ENCODE data around the gene ENHO. TPM values are rescaled to one million over a fixed set of nuclear protein-coding genes. Genes with fewer than 3 reads are reported as not detected.

ENHO gene
- total RNA-seq, 2 experiments from 2014 or later = not detected

GRCh38 chr9:34556949-34557348 lies 34.2 kb upstream of the ENHO start:
- TF ChIP-seq, protein P1, sequence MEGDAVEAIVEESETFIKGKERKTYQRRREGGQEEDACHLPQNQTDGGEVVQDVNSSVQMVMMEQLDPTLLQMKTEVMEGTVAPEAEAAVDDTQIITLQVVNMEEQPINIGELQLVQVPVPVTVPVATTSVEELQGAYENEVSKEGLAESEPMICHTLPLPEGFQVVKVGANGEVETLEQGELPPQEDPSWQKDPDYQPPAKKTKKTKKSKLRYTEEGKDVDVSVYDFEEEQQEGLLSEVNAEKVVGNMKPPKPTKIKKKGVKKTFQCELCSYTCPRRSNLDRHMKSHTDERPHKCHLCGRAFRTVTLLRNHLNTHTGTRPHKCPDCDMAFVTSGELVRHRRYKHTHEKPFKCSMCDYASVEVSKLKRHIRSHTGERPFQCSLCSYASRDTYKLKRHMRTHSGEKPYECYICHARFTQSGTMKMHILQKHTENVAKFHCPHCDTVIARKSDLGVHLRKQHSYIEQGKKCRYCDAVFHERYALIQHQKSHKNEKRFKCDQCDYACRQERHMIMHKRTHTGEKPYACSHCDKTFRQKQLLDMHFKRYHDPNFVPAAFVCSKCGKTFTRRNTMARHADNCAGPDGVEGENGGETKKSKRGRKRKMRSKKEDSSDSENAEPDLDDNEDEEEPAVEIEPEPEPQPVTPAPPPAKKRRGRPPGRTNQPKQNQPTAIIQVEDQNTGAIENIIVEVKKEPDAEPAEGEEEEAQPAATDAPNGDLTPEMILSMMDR (IDR thresholded peaks at IDR 0.05) = no peak
- ATAC-seq = no peak
- Mint-ChIP-seq H3K4me1 (ENCODE audit: low read depth) (no peaks in the 10 kb centered on the region), H3K27ac (no peak overlapping the region), H3K36me3 (ENCODE audit: low read depth) (no peaks in the 10 kb centered on the region), H3K9me3 (no peaks in the 10 kb centered on the region), H3K27me3 (peaks cover 21% of the 10 kb centered on the region), H3K4me3 (no peak overlapping the region)
- ChIA-PET CTCF (no interaction called here), POLR2A (no interaction called here)
- intact Hi-C loops (cut with micrococcal nuclease) = no loop called here
- no peak for DNase-seq

DNA sequence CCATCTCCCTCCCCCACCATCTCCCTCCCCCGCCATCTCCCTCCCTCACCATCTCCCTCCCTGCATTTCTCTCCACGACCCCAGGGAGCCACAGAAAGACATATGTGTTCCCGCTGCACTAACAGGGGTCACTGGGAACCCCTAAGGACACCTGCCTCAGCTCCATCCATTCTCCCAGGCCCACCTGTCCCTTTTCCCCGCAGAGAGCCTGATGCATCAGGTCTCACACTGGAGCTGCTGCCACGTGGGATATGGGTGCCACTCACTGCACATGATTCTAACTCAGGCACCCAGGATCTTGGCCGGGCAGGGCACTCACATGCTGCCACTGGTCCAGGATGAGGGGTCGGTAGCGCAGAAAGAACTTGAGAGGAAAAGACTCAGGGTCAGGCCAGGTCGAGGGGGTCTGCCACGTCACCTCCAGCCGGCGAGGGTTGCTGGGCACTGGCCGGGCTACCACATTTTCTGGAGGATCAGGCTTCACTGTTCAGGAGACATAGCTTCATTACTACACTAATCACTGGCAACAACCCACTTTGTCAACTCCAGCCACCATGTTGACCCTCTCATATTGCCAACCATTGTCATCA lies 33.2 kb upstream of the ENHO start:
- POLR2A ChIA-PET = interaction anchor here (1.2 kb wide), 1 partner anchor 50 kb away, joined by 3 read pairs; no protein-coding TSS in a partner anchor
- no peaks in the 10 kb centered on the region for H3K4me1 Mint-ChIP-seq (ENCODE audit: low read depth)
- peaks cover 19% of the 10 kb centered on the region for H3K27me3 Mint-ChIP-seq

DNA sequence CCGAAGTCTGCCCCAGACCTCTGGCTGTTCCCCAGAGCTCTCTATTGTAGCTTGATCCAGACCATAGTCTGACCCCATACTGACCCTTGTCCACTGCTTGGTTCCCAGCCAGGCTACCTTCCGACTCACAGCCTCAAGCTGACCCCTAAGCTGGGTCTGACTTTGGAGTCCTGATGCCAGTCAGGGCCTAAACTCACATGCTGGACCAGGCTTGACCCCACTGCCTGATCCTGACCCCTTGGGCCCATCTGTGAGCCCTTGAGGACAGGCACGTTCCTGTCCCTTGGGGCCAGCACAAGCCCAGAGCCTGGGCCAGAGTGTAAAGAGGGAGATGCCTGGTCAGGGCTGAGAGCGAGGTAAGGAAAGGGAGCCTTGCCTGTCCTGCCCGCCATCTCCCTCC lies 32.7 kb upstream of the ENHO start:
- TF ChIP-seq, protein P1 (IDR thresholded peaks at IDR 0.05) = no peak
- no peak overlapping the region for H3K27ac Mint-ChIP-seq
- H3K4me1 Mint-ChIP-seq (ENCODE audit: low read depth) = no peaks in the 10 kb centered on the region
- H3K27me3 Mint-ChIP-seq = peaks cover 18% of the 10 kb centered on the region
- H3K9me3 Mint-ChIP-seq = no peaks in the 10 kb centered on the region
- ChIA-PET CTCF (interaction anchor here (1.1 to 1.3 kb wide), 3 partner anchors 36 to 161 kb away, joined by 3 to 4 read pairs (median 3); no protein-coding TSS in a partner anchor), POLR2A (interaction anchor here (1.2 kb wide), 1 partner anchor 49 kb away, joined by 3 read pairs; no protein-coding TSS in a partner anchor)
- intact Hi-C loops (cut with micrococcal nuclease) = no loop called here
- H3K4me3 Mint-ChIP-seq = no peak overlapping the region
- no peak for DNase-seq
- H3K36me3 Mint-ChIP-seq (ENCODE audit: low read depth) = no peaks in the 10 kb centered on the region
- no peak for ATAC-seq

More for the DNA sequence above, 33.2 kb upstream of the ENHO start:
- intact Hi-C loops (cut with micrococcal nuclease) = no loop called here
- H3K27ac Mint-ChIP-seq = no peak overlapping the region
- TF ChIP-seq, protein P1 (IDR thresholded peaks at IDR 0.05) = no peak
- H3K9me3 Mint-ChIP-seq = no peaks in the 10 kb centered on the region
- H3K4me3 Mint-ChIP-seq = no peak overlapping the region
- CTCF ChIA-PET = interaction anchor here (1.1 to 1.3 kb wide), 3 partner anchors 36 to 161 kb away, joined by 3 to 4 read pairs (median 3); no protein-coding TSS in a partner anchor
- no peaks in the 10 kb centered on the region for H3K36me3 Mint-ChIP-seq (ENCODE audit: low read depth)
- DNase-seq (no peak), ATAC-seq (no peak)

DNA sequence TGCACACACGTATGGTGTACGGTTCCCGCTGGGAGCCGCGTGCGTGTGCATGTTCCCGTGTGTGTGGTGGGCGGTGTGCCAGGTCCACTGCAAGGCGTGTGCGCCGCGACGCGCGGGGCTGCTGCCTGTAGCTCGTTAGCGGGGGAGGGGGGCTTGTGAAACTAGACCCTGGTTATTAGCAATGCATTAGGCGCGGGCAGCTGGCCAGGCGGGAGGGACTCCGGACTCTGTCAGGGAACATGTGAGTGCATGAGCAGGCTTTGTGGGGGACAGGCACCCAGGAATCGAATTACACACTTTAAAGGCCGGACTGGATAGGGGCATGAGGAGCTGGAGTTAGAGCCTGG lies 32.2 kb upstream of the ENHO start:
- H3K27ac Mint-ChIP-seq = no peak overlapping the region
- DNase-seq (no peak), ATAC-seq (no peak)
- POLR2A ChIA-PET = interaction anchor here (1.2 kb wide), 1 partner anchor 49 kb away, joined by 3 read pairs; no protein-coding TSS in a partner anchor
- H3K9me3 Mint-ChIP-seq = no peaks in the 10 kb centered on the region
- H3K27me3 Mint-ChIP-seq = peaks cover 14% of the 10 kb centered on the region
- H3K4me3 Mint-ChIP-seq = no peak overlapping the region
- intact Hi-C loops (cut with micrococcal nuclease) = no loop called here
- TF ChIP-seq, protein P1 (IDR thresholded peaks at IDR 0.05) = no peak
- H3K36me3 Mint-ChIP-seq (ENCODE audit: low read depth) = no peaks in the 10 kb centered on the region
- CTCF ChIA-PET = interaction anchor here (1.3 kb wide), 1 partner anchor 37 kb away, joined by 4 read pairs; no protein-coding TSS in a partner anchor
- no peaks in the 10 kb centered on the region for H3K4me1 Mint-ChIP-seq (ENCODE audit: low read depth)

GRCh38 chr9:34554211-34555001 lies 31.6 kb upstream of the ENHO start:
- DNase-seq (no peak), ATAC-seq (no peak)
- Mint-ChIP-seq H3K27me3 (peaks cover 13% of the 10 kb centered on the region), H3K27ac (no peak overlapping the region), H3K4me3 (no peak overlapping the region), H3K9me3 (no peaks in the 10 kb centered on the region), H3K36me3 (ENCODE audit: low read depth) (no peaks in the 10 kb centered on the region), H3K4me1 (ENCODE audit: low read depth) (no peaks in the 10 kb centered on the region)
- intact Hi-C loops (cut with micrococcal nuclease) = no loop called here
- TF ChIP-seq, protein P1 (IDR thresholded peaks at IDR 0.05) = no peak
- ChIA-PET POLR2A (interaction anchor here (1.2 kb wide), 1 partner anchor 48 kb away, joined by 3 read pairs; no protein-coding TSS in a partner anchor), CTCF (interaction anchor here (1.3 kb wide), 1 partner anchor 37 kb away, joined by 4 read pairs; no protein-coding TSS in a partner anchor)

All from activated CD8-positive, alpha-beta T cell treated with anti-CD3 and anti-CD28 coated beads for 36 hours (primary cell).